Loucy (cell line): ENCODE measurements around the gene AARS2.

Experiments
- H2AFZ ChIP-seq: fragments of 200-600 bp; sonication (generic); 2 replicates; pipeline ENCODE4 v1.6.0; 2016; ENCODE audit warnings: antibody characterized with exemption, mild to moderate bottlenecking, low read length, moderate library complexity
- H3F3A ChIP-seq: fragments of 200-600 bp; 2 replicates; pipeline ENCODE4 v1.6.0; 2016; ENCODE audit warnings: antibody characterized with exemption, low read depth, mild to moderate bottlenecking
- H3K27me3 ChIP-seq: fragments of 200-600 bp; sonication (generic); 2 replicates; pipeline ENCODE4 v1.6.1; 2014; ENCODE audit warnings: low read length, mild to moderate bottlenecking; ENCODE audit not compliant: insufficient read depth, poor library complexity, severe bottlenecking
- H3K36me3 ChIP-seq: fragments of 200-600 bp; sonication (generic); 2 replicates; pipeline ENCODE4 v1.6.1; 2016; ENCODE audit warnings: low read length; ENCODE audit not compliant: insufficient read depth
- H3K4me1 ChIP-seq: fragments of 200-600 bp; sonication (generic); 2 replicates; pipeline ENCODE4 v1.5.1; 2014; ENCODE audit warnings: low read length, mild to moderate bottlenecking; ENCODE audit not compliant: insufficient read depth, poor library complexity, severe bottlenecking
- H3K4me2 ChIP-seq: fragments of 200-600 bp; sonication (generic); 2 replicates; pipeline ENCODE4 v1.6.0; 2014; ENCODE audit warnings: antibody characterized with exemption, low read length, low read depth, mild to moderate bottlenecking; ENCODE audit not compliant: poor library complexity, severe bottlenecking
- H3K4me3 ChIP-seq: fragments of 200-600 bp; sonication (generic); 2 replicates; pipeline ENCODE4 v1.5.1; 2014; ENCODE audit warnings: low read length, mild to moderate bottlenecking, mixed read lengths; ENCODE audit not compliant: poor library complexity, severe bottlenecking
- H3K79me2 ChIP-seq: fragments of 200-600 bp; sonication (generic); 2 replicates; pipeline ENCODE4 v1.6.1; 2014; ENCODE audit warnings: low read length; ENCODE audit not compliant: insufficient read depth
- H3K9ac ChIP-seq: fragments of 200-600 bp; sonication (generic); 2 replicates; pipeline ENCODE4 v1.6.0; 2014; ENCODE audit warnings: mild to moderate bottlenecking, low read depth, low read length, moderate library complexity; ENCODE audit not compliant: poor library complexity, severe bottlenecking
- H3K9me2 ChIP-seq: fragments of 200-600 bp; sonication (generic); replicated peaks from 2 replicates; pipeline ENCODE4 v1.6.1; 2016; ENCODE audit warnings: low read depth, low read length, mixed read lengths
- H3K9me3 ChIP-seq: fragments of 200-600 bp; sonication (generic); 2 replicates; pipeline ENCODE4 v1.6.1; 2014; ENCODE audit warnings: mild to moderate bottlenecking, antibody characterized with exemption, low read length, low read depth; ENCODE audit not compliant: insufficient read depth
- H4K20me1 ChIP-seq: fragments of 200-600 bp; sonication (generic); 2 replicates; pipeline ENCODE4 v1.6.0; 2014; ENCODE audit warnings: antibody characterized with exemption, low read length, mild to moderate bottlenecking; ENCODE audit not compliant: insufficient read depth, poor library complexity, severe bottlenecking
- CTCF ChIP-seq: fragments of 200-600 bp; sonication (generic); conservative IDR thresholded peaks from 2 replicates; pipeline ENCODE4 v1.5.1; 2014; ENCODE audit warnings: mild to moderate bottlenecking, antibody characterized with exemption, low read length
- EZH2phosphoT487 ChIP-seq: fragments of 200-600 bp; IDR thresholded peaks from 2 replicates; pipeline ENCODE4 v1.6.1; 2018; ENCODE audit warnings: antibody characterized with exemption, mild to moderate bottlenecking, moderate library complexity, borderline replicate concordance

Gene AARS2

GRCh38 chr6:44297063-44298038 lies 15.8 kb downstream of the AARS2 start:
- Histone ChIP-seq H3K9ac (no peak overlapping the region), H3K4me3 (no peak overlapping the region), H3K4me2 (no peak overlapping the region), H2AFZ (no peak overlapping the region), H3K9me3 (no peaks in the 10 kb centered on the region), H3F3A (no peaks in the 10 kb centered on the region), H3K27me3 (no peaks in the 10 kb centered on the region), H4K20me1 (no peaks in the 10 kb centered on the region), H3K9me2 (no peaks in the 10 kb centered on the region), H3K4me1 (no peaks in the 10 kb centered on the region), H3K79me2 (no peaks in the 10 kb centered on the region), H3K36me3 (peaks cover 19% of the 10 kb centered on the region; the same call in 1 of the 2 replicates)
- TF ChIP-seq EZH2phosphoT487 (no peak), CTCF (no peak)

- Histone ChIP-seq H4K20me1 (no peaks in the 10 kb centered on the region), H3K79me2 (no peaks in the 10 kb centered on the region), H3K4me2 (no peak overlapping the region), H3K9me3 (no peaks in the 10 kb centered on the region), H3K36me3 (0 out of 2 replicates have a peak, but pooled peaks cover under 1% of the 10 kb centered on the region), H2AFZ (no peak overlapping the region), H3K9ac (no peak overlapping the region), H3K4me1 (no peaks in the 10 kb centered on the region), H3K4me3 (no peak overlapping the region), H3K9me2 (no peaks in the 10 kb centered on the region), H3F3A (no peaks in the 10 kb centered on the region), H3K27me3 (no peaks in the 10 kb centered on the region)
- TF ChIP-seq EZH2phosphoT487 (no peak), CTCF (no peak)
Measured at GRCh38 chr6:44294832-44295791, 18.0 kb downstream of the AARS2 start.

- no peaks in the 10 kb centered on the region for H3K9me3 ChIP-seq
- H3K4me2 ChIP-seq, result no peak overlapping the region
- H3K27me3 ChIP-seq, result no peaks in the 10 kb centered on the region
- H3K4me1 ChIP-seq, result no peaks in the 10 kb centered on the region
- no peaks in the 10 kb centered on the region for H3K36me3 ChIP-seq
- no peak overlapping the region for H2AFZ ChIP-seq
- no peaks in the 10 kb centered on the region for H3K9me2 ChIP-seq
- H3K79me2 ChIP-seq, result no peaks in the 10 kb centered on the region
- no peak overlapping the region for H3K4me3 ChIP-seq
- H3F3A ChIP-seq, result no peaks in the 10 kb centered on the region
- H3K9ac ChIP-seq, result no peak overlapping the region
- TF ChIP-seq CTCF, result no peak
- no peak for TF ChIP-seq EZH2phosphoT487
- H4K20me1 ChIP-seq, result no peaks in the 10 kb centered on the region
Measured at GRCh38 chr6:44292661-44293365, 20.3 kb downstream of the AARS2 start.
